ENCODE results near the gene BAIAP3. TPM values are rescaled to one million over a fixed set of nuclear protein-coding genes. Genes with fewer than 3 reads are reported as not detected.

The BAIAP3 gene
- total and polyA plus RNA-seq, 2 donors (not counting 3 experiments of a cell fraction or from before 2014, with no cell fraction given), result 0.36 to 0.66 TPM

GRCh38 chr16:1311212-1311737 is 22.2 kb upstream of the BAIAP3 start:
- Histone ChIP-seq H3K4me1 (ENCODE audit: control insufficient read depth, extremely low read depth, insufficient read depth, low read length) (peaks cover 14% of the 10 kb centered on the region), H4K20me1 (replicated peaks; ENCODE audit: control insufficient read depth, extremely low read depth, insufficient read depth, low read length) (no peaks in the 10 kb centered on the region), H3K36me3 (ENCODE audit: control insufficient read depth in 2 of 2, extremely low read depth in 1 of 2, insufficient read depth in 2 of 2, low read length in 2 of 2) (peaks cover 4 to 20% of the 10 kb centered on the region in 2 experiments), H3K9ac (replicated peaks; ENCODE audit: extremely low read depth, insufficient read depth, low read length) (peak overlapping the region; percentile 85), H3K4me2 (ENCODE audit: insufficient read depth, low read length) (peak overlapping the region; percentile 73), H3K27ac (ENCODE audit: insufficient read depth, low read depth, low read length) (no peak overlapping the region), H2AFZ (ENCODE audit: low read depth, low read length) (no peak overlapping the region), H3K9me1 (replicated peaks; ENCODE audit: control insufficient read depth, extremely low read depth, insufficient read depth, low read length) (no peaks in the 10 kb centered on the region), H3K27me3 (ENCODE audit: control insufficient read depth in 2 of 2, insufficient read depth in 2 of 2, low read length in 2 of 2) (no peaks in the 10 kb centered on the region), H3K79me2 (ENCODE audit: control insufficient read depth, insufficient read depth, low read length) (peaks cover 62% of the 10 kb centered on the region), H3K9me3 (replicated peaks; ENCODE audit: control insufficient read depth, insufficient read depth, low read length) (no peaks in the 10 kb centered on the region), H3K4me3 (replicated peaks in 1 of 3; ENCODE audit: insufficient read depth in 1 of 3, low read depth in 1 of 3, low read length in 3 of 3) (peak overlapping the region in 2 of 3 experiments; percentile 74 to 87)
- intact Hi-C loops (cut with micrococcal nuclease), result no loop called here
- ChIA-PET CTCF (interaction anchor here (1.5 kb wide), 1 partner anchor 21 kb away, joined by 4 read pairs; no protein-coding TSS in a partner anchor), POLR2A (no interaction called here)
- TF ChIP-seq JUN (IDR thresholded peaks at IDR 0.05; ENCODE audit: borderline replicate concordance, insufficient read depth, insufficient read length, low read depth), result no peak
- TF ChIP-seq MAX (IDR thresholded peaks at IDR 0.05; ENCODE audit: insufficient read depth, insufficient read length), result no peak
- no peak for TF ChIP-seq GATA2 (IDR thresholded peaks at IDR 0.05; ENCODE audit: insufficient read depth, insufficient read length, low read depth, low read length)
- no peak for TF ChIP-seq MYC (IDR thresholded peaks at IDR 0.05; ENCODE audit: low read depth, low read length)
- TF ChIP-seq EZH2 (IDR thresholded peaks at IDR 0.05; ENCODE audit: borderline replicate concordance, low read depth, low read length, severe bottlenecking), result no peak
- TF ChIP-seq POLR2A (IDR thresholded peaks at IDR 0.05; ENCODE audit: low read depth, low read length), result no peak
- TF ChIP-seq FOS (IDR thresholded peaks at IDR 0.05; ENCODE audit: borderline replicate concordance, insufficient read depth, low read length), result no peak
- no peak for TF ChIP-seq CTCF (IDR thresholded peaks at IDR 0.05; ENCODE audit: extremely low read depth in 1 of 2, insufficient read depth in 1 of 2, low read depth in 1 of 2, low read length in 2 of 2)
- no peak for TF ChIP-seq POLR2AphosphoS5 (IDR thresholded peaks at IDR 0.05; ENCODE audit: insufficient read depth, low read depth, low read length)
- FAIRE-seq (peak; percentile 54), DNase-seq (ENCODE audit: low read depth, low spot score) (peak; percentile 21)
- BruUV-seq (replicated peaks), result no TSS peak
- dilution Hi-C loops (cut with MboI; ENCODE audit: extremely low pct_ligation_motif_present, low sequenced_read_pairs), result no loop called here
